Thyroid gland (tissue), 4 donors: Measurements from ENCODE around the gene B4GALNT4. TPM values are rescaled to one million over a fixed set of nuclear protein-coding genes. Genes with fewer than 3 reads are reported as not detected.

ENCODE experiments used
- DNase-seq, 2 donors: peaks; one replicate each; pipeline ENCODE4 v3.0.0-alpha.2; 2019
- H3K27ac ChIP-seq, 3 donors: fragments of 200-600 bp; sonication (generic); 1 replicate in 2 of 3; 2 replicates in 1 of 3; pipeline ENCODE4 v1.5.1; 2016 to 2019; ENCODE audit warnings: mild to moderate bottlenecking in 1 of 3, moderate library complexity in 1 of 3
- H3K27me3 ChIP-seq: fragments of 200-600 bp; sonication (generic); one replicate; pipeline ENCODE4 v1.5.1; 2019
- H3K36me3 ChIP-seq, 2 donors: fragments of 200-600 bp; sonication (generic); one replicate each; pipeline ENCODE4 v1.5.1; 2016 to 2019
- H3K4me1 ChIP-seq, 2 donors: fragments of 200-600 bp; sonication (generic); one replicate each; pipeline ENCODE4 v1.5.1; 2017 to 2019
- H3K4me3 ChIP-seq, 3 donors: fragments of 200-600 bp; sonication (generic); replicated peaks in 1 of 3; 1 replicate in 2 of 3; 2 replicates in 1 of 3; pipeline ENCODE4 v1.5.1; 2016; ENCODE audit warnings: mild to moderate bottlenecking in 1 of 3
- H3K9me3 ChIP-seq: fragments of 200-600 bp; sonication (generic); one replicate; pipeline ENCODE4 v1.5.1; 2017
- POLR2A ChIP-seq, 2 donors: fragments of 450-650 bp; IDR thresholded peaks; one replicate each; pipeline ENCODE4 v1.6.1; 2017; ENCODE audit warnings: antibody characterized with exemption in 2 of 2, mild to moderate bottlenecking in 2 of 2, moderate library complexity in 1 of 2
- WGBS, 2 donors: methylation state at CpG; one replicate each; pipeline ENCODE4 v1.1.5; 2017; 5-methylcytosine and 5-hydroxymethylcytosine counted together
- intact Hi-C: fragments of 100-400 bp; cut with DNase I; formaldehyde crosslinking; loops from one replicate; pipeline ENCODE4 v1.15.1; 2023
- total RNA-seq, 4 donors: library from RNA; depleted of rRNA; stranded (reverse); fragments of >200 nt; gene quantifications; one replicate each; pipeline ENCODE4 v1.2.3, GENCODE V29; 2016
- TF ChIP-seq, protein P1 (sequence below), 6 experiments: fragments of 200-600 bp in 3 of 6; fragments of 450-650 bp in 3 of 6; sonication (generic) in 3 of 6; IDR thresholded peaks; one replicate each; pipeline ENCODE4 v1.5.1; 2016 to 2019; ENCODE audit warnings: antibody characterized with exemption in 6 of 6, mild to moderate bottlenecking in 2 of 6, inconsistent platforms in 1 of 6, moderate library complexity in 1 of 6

Gene B4GALNT4
- total RNA-seq, 4 donors from 2014 or later: 0.98 to 1.2 TPM; not detected in 2

DNA sequence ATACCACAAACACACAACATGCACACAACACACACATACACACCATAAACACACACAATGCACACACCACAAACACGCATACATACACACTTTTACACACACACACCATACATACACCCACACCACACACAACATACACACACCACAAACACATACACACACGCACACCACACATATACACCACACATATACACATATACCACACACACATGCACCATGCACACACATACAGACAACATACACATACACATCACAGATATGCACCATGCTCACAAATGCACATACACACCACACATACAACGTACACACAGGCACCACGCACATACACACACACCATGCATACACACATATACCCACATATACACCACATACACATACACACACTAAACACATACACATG is 11.7 kb upstream of the B4GALNT4 start:
- Histone ChIP-seq H3K9me3 (no peaks in the 10 kb centered on the region), H3K27ac (no peak overlapping the region), H3K27me3 (no peaks in the 10 kb centered on the region), H3K36me3 (no peaks in the 10 kb centered on the region), H3K4me3 (no peak overlapping the region), H3K4me1 (peaks cover 24 to 27% of the 10 kb centered on the region in 2 donors)
- intact Hi-C loops: loop anchor here (5.0 kb wide), 1 partner anchor 50 kb away; the partner anchor contains the start of gene IFITM2
- 93 to 96% methylated on average over 4 of the region's 4 CpGs for WGBS, 2 donors
- DNase-seq: no peak
- TF ChIP-seq, protein P1, sequence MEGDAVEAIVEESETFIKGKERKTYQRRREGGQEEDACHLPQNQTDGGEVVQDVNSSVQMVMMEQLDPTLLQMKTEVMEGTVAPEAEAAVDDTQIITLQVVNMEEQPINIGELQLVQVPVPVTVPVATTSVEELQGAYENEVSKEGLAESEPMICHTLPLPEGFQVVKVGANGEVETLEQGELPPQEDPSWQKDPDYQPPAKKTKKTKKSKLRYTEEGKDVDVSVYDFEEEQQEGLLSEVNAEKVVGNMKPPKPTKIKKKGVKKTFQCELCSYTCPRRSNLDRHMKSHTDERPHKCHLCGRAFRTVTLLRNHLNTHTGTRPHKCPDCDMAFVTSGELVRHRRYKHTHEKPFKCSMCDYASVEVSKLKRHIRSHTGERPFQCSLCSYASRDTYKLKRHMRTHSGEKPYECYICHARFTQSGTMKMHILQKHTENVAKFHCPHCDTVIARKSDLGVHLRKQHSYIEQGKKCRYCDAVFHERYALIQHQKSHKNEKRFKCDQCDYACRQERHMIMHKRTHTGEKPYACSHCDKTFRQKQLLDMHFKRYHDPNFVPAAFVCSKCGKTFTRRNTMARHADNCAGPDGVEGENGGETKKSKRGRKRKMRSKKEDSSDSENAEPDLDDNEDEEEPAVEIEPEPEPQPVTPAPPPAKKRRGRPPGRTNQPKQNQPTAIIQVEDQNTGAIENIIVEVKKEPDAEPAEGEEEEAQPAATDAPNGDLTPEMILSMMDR (IDR thresholded peaks at IDR 0.05): no peak
- TF ChIP-seq POLR2A (IDR thresholded peaks at IDR 0.05): no peak

DNA sequence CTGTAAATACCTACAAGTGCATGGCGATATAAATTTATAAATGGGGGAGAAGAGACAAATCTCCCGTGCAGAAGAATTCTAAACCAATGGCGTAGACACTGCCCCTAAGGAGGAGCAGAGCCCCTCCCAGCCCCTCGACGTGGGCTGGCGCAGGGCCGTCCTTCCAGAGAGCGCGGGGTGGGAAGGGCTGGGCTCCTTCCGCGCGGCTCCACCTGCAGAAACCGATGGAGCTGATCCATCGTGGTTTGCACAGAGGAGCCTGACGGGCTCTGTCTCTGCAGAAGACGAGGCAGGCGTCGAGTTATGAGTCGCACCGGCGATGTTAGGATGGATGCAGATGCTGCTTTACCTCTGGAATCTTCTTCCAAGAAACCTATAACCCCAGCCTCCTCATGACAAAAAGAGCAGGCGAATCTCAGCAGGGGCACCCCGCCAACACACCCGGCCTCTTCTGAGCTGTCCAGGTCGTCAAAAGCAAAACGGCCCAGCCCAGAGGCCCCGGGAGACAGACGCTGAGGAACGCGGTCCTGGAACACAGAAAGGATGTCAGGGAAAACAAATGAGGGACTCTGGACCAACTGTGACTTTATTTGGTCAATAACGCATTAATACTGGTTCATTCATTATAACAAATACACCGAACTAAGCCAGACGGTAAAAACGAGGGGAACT is 11.0 kb upstream of the B4GALNT4 start:
- Histone ChIP-seq H3K4me1 (peaks cover 19 to 20% of the 10 kb centered on the region in 2 donors), H3K36me3 (no peaks in the 10 kb centered on the region), H3K4me3 (no peak overlapping the region), H3K27me3 (no peaks in the 10 kb centered on the region), H3K27ac (no peak overlapping the region), H3K9me3 (no peaks in the 10 kb centered on the region)
- no peak for TF ChIP-seq POLR2A (IDR thresholded peaks at IDR 0.05)
- TF ChIP-seq, protein P1 (IDR thresholded peaks at IDR 0.05): no peak
- intact Hi-C loops: loop anchor here (5.0 kb wide), 1 partner anchor 51 kb away; the partner anchor contains the start of gene IFITM2
- DNase-seq: no peak
- 59 to 62% methylated on average over 34 of the region's 34 CpGs for WGBS, 2 donors

DNA sequence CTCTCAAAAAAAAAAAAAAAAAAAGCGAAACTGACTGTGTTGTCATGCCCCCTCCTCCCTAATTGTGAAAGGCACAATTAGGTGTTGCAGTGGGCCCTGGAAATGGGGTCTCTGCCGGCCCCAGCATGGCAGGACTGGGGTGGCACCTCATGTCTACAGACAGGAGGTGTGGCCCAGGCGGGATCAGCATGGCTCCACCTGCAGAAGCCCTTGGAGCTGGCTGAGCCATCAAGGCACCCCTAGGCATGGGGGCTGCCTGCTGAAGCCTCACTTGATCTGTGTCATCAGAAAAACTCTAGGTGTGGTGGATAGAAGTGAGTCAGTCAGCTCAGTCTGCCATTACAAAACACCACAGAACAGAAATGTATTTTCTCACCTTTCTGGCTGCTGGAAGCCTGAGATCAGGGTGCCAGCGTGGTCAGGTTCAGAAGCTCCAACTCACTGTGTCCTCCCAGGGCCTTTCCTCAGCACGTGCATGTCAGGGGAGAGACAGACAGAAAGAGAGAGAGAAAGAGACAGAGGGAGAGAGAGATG is 10.1 kb upstream of the B4GALNT4 start:
- Histone ChIP-seq H3K36me3 (no peaks in the 10 kb centered on the region), H3K4me3 (no peak overlapping the region), H3K27ac (no peak overlapping the region), H3K9me3 (no peaks in the 10 kb centered on the region), H3K27me3 (no peaks in the 10 kb centered on the region), H3K4me1 (peaks cover 10% of the 10 kb centered on the region in 2 donors)
- WGBS, 2 donors: 80 to 92% methylated on average over 5 of the region's 5 CpGs
- intact Hi-C loops: loop anchor here (5.0 kb wide), 1 partner anchor 52 kb away; the partner anchor contains the start of gene IFITM2
- TF ChIP-seq POLR2A (IDR thresholded peaks at IDR 0.05): no peak
- TF ChIP-seq, protein P1 (IDR thresholded peaks at IDR 0.05): no peak
- no peak for DNase-seq

DNA sequence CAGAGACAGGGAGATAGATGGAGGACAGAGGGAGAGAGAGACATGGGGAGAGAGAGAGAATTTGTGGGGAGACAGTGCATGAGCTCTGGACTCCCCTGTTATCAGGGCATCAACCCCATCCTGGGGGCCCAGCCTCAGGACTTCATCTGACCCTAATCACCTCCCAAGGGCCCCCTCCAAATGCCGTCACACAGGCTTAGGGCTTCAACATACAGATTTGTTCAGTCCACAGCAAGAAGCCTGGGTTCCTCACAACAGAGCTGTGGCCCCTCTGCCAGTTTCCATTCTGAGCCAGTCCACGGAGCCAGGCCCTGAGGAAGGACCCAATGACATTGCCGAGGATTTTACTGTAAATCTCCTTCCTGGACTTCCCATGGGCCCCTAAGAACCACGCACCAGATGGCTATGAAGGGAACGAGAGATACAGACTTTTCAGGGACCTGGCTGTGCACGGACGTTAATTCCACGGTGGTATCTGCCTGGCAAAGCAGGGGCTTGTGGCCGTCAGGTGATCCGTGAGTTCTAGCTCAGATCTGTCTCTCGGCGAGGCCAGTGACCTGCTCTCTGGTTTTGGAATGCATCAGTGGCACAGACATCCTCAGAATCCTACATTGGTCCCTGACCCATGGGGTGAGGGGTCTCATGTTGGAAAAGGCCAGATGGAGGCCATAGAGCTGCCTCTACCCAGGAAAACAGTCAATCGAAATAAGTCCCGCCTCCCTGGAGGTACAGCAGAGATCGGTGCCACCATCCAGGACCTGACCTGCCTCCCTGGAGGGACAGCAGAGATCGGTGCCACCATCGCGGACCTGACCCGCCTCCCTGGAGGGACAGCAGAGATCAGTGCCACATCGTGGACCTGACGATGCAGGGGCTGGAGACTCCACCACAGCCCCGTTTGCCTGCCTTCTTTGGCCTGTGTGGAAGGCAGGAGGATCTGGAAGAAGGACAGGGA is 8.7 kb upstream of the B4GALNT4 start:
- H3K4me1 ChIP-seq: peaks cover 3% of the 10 kb centered on the region in 2 donors
- no peak overlapping the region for H3K27ac ChIP-seq
- no peak for DNase-seq
- WGBS, 2 donors: 82 to 89% methylated on average over 21 to 22 of the region's 22 CpGs
- TF ChIP-seq POLR2A (IDR thresholded peaks at IDR 0.05): no peak
- TF ChIP-seq, protein P1 (IDR thresholded peaks at IDR 0.05): no peak
- intact Hi-C loops: no loop called here
- no peaks in the 10 kb centered on the region for H3K36me3 ChIP-seq
- H3K27me3 ChIP-seq: no peaks in the 10 kb centered on the region
- no peaks in the 10 kb centered on the region for H3K9me3 ChIP-seq
- no peak overlapping the region for H3K4me3 ChIP-seq
